GM19452 (cell line): ENCODE results near the gene RUNX1.

ENCODE experiments used
- ATAC-seq: cut with Tn5 transposase; IDR thresholded peaks from one replicate; pipeline ENCODE4 v1.9.1; 2021; ENCODE audit not compliant: unreplicated experiment

RUNX1 gene

DNA sequence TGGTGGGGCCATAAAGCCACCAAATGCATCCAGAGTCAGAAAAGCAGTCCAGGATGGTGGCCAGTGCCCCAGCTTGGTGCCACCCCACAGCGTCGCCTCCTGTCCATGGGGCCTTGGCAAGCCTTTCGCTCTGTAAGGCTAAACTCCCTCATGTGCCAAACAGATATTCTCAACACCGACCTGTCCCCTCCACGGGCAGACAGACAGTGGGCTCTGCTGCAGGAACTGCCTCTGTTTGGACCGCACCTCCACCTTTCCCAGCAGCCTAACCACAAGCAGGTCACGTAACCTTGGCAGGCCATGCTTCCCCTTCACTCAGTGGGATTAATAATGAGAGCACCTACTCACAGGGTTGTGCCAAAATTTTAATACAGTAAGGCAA lies 11.7 kb downstream of the RUNX1 start:
- no peak for ATAC-seq

DNA sequence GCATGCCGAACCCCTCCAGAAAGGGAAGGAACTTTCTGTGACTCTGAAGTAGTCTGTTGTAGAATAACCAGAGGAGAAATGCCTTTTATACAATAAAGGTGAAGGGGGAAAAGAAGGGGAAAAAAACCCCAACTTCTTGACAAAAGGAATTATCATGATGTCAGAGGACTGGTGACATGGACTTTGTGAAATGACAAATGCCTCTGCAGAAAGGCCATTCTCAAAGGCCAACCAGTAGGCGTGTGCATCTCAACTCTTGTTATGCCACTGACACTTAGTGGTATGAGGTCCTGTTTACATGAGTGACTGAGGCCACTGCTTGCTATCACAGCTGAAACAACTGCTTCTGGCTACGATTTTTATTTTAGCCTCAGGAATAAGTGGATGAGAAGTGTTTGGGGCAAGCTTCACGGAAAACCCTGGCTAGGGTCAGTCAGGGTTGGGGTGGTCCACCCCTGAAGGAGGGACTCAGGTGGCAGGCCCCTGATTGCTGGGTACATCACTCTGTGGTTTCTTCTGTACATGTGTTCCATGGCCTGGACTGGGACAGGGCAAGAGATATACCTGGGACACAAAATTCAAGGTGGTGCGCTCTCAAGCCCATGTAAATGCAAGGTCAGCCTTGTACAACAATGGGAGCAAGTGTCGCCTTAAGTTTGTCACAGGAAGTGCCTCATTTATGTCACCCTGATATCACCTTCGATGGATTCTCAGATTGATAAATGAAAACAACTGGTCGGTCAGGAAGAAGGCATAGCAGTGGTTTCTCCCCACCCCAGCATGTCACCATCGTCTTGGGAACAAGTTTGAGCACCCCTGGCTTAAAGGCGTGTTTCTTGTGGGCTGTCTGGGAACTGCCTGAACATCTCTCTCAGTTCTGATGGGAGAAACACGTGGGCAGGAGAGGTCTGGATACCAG lies 12.4 kb downstream of the RUNX1 start:
- ATAC-seq: no peak

DNA sequence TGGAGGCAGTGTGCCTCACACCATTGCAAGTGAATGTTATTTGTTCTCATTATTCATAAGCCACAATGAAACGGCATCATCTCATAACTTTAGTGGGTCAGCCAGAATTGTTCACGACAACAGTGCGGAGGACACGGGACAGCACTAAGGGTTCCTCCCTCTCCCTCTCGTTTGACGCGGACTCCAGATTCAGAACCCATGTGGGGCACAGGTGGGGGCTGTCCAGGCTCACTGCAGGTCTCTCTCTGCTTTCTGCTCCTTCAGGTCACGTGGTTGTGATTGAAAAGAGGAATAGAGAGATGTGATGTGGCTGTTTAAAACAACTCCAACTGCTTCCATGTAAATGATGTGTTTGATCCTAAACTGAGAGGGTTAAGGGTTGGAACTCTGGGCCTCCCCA lies 13.5 kb downstream of the RUNX1 start:
- no peak for ATAC-seq

DNA sequence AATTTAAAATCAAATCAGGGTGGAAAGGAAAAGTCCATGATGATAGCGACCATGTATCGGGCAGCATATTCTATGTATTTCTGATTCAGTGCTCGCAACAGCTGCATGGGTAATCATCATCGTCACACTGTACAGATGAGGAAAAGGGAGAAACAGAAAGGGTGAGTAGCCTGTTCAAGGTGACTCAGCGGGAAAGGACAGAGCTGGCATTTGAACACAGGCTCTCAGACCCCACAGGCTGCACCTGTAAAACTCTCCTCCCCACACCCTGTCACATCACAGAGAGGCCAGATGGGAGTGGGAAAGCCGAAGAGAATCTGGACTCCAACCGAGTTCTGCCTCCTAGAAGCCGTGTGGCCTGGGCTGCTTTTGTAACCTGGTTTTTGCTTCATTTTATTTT lies 14.0 kb downstream of the RUNX1 start:
- ATAC-seq: no peak

DNA sequence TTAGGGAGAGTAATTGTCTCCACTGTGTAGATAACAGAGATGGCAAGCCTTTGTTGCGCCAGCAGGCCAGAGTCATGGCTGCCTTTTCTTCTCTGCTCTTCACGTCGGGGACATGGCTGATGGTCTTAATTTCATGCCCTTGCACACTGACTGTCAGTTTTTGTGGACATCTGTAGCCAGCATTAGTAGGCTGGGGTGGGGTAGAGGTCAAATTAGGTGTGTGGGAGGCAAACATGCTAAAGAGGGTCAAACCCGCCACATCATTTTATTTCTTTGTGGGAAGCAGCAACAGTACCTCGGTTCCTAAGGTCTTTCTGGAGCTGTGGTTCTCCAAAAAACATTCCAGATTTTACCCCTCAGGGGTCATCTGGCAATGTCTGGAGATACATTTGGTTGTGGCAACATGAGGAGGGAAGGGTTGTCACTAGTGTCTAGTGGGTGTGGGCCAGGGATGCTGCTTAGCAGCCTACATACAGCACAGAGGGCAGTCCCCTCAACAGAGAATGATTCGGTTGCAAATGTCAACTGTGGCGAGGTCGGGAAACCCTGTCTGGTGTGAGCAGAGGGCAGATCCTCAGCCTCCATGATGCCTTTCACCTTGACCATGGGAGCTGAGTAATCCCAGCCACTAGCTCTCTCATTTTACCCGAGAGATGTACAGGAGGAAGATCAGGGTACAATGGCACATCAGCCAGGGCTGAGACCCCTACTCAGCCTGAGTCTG lies 14.7 kb downstream of the RUNX1 start:
- ATAC-seq: no peak

DNA sequence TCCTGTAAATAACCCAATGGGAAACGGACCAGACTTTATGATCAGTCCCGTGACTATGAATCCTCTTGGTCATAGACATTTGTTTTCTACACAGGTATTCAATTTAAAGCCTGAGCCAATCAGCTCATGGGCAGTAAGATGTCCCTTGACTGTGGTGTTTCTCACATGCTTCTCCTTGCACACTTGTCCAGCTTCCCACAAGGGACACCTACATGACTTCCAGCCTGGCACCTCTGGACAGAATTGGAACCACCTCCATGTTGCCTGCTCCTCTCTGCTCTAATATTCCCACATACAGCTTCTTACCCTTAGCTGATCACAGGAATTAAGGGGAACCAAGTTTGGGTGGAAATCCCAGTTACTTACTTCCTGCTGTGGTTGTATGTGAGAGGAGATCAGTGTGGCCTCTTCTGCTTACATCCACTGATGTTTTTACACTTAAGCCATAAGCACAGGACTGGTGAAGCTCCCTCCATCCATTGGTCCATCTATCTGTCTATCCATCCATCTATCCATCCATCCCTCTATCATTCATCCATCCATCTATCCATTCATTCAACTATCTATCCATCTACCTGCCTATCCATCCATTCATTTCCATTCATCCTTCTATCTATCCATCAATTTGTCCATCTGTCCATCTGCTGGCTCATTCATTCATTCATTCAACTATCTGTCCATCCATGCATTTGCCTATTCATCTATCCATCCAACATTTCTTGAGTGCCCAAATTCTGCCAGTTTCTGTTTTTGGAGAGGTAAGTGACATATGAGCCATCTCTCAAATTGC lies 16.4 kb downstream of the RUNX1 start:
- ATAC-seq: no peak

DNA sequence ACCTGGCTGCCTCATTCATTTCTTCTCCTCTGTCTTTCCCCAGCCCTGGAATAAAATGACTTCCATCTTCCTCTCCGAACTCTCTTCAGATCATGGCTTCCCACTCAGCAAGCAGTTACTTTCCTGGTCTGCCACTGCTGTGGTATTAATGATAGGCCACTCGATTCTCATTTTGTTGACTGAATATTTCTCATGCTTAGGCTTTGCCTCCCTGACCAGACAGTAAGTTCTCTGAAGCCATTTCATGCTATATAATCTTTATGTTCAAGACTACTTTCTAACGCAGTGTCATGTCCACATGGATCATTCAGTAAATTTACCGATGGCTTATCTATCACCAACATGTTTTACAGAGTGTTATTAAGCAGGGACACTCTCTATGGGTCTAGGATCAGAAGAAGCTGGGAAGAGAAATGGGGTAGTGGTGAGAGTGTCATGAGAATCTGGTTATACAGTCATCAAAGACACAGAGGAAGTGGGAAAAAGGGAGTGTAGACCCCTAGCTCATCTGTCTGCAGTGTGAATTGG lies 20.6 kb downstream of the RUNX1 start:
- no peak for ATAC-seq

DNA sequence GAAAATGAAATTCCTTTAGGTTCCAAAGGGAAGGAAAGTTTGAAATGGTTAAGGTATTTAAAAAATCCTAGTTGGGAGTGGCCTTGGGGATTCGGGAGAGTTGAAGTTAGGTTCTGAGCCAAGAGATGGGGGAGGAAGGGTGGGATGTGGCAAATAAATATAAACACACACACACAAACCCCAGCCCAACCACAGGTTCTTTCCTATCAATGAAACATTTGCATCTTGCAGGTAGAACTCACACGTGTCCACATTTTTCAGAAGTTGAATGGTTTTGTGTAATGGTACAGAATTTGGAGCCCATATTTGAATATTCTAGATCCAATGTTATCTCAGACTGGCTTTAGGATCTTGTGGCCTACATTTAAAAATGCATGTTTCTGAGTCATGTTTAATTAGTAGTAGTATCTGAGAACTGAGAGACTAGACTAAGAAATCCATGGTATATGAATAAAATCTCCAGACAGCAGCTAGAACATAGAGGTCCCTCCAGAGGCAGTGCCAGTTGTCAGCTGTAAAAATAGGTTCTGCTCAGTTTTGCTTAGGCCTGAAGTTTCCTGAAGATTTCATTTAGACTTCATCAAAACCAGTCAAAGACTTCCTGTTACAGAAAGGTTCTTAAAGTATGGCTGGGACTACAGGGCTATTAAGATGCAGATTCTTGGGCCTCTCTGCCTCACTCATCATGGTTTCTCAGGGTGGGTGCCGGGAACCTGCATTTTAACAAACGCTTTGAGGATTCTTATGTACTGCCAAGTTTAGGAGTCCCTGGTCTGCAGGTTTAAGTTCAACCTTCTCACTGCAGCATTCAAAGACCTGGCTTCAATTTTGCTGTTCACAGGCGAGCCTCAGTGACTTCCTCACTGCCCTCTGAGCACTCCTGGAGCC lies 21.3 kb downstream of the RUNX1 start:
- no peak for ATAC-seq

DNA sequence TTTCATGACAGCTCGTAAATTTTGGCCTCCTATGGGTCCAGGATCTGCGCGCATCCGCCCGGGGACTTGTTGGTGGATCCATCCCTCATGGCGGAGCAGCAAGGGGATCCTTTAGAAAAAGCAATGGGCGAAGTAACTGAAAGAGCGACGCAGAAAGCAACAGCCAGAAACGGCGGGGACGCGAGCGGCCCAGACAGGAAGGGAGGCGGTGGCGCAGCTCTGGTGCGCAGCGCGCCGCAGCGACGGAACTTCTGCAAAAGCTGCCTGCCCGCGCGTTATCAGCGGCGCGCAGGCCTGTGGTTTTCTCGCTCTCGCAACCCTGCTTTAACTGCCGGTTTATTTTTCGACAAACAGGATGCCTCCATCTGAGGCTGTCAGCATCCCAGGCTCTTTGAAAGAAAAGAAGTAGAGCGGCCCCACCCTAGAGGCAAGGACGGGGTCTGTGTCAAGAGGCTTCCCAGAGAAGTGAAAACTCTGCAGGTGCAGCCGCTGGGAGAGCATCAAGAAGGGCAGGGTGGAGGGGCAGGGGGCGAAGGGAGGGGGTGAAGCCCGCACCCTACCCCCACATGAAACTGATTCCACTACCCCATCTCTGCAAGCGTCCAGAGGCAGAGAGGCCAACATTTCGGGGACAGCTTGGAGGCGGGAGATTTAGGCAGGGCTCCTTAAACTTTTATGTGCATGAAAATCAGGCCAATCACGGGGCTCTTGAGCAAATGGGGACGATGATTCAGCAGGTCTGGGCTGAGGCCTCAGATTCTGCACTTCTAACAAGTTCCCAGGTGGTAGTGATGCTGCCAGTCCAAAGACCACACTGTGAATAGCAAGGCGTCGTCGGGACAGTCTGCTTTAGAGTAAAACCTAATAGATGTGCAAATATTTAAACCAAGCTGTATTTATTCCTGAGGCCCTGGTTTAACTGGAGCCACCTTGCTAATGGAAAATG lies 22.2 kb downstream of the RUNX1 start:
- ATAC-seq: peak; percentile 79

DNA sequence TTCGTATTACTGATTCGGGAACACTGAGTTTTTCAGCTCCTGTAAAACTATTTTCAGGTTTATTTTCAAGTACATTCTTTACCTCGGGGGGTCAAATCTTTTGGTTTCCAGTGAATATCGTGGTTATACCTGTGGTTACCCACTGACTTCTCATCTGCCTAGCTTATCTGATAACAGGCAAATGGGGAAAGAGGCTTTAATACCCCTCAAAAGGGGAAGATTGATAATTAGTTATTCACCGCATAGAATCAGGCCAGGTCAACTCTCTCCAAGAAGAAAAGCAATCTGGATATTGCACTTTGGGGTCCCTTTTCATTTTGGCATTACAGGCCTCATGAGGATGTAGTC lies 23.0 kb downstream of the RUNX1 start:
- no peak for ATAC-seq

DNA sequence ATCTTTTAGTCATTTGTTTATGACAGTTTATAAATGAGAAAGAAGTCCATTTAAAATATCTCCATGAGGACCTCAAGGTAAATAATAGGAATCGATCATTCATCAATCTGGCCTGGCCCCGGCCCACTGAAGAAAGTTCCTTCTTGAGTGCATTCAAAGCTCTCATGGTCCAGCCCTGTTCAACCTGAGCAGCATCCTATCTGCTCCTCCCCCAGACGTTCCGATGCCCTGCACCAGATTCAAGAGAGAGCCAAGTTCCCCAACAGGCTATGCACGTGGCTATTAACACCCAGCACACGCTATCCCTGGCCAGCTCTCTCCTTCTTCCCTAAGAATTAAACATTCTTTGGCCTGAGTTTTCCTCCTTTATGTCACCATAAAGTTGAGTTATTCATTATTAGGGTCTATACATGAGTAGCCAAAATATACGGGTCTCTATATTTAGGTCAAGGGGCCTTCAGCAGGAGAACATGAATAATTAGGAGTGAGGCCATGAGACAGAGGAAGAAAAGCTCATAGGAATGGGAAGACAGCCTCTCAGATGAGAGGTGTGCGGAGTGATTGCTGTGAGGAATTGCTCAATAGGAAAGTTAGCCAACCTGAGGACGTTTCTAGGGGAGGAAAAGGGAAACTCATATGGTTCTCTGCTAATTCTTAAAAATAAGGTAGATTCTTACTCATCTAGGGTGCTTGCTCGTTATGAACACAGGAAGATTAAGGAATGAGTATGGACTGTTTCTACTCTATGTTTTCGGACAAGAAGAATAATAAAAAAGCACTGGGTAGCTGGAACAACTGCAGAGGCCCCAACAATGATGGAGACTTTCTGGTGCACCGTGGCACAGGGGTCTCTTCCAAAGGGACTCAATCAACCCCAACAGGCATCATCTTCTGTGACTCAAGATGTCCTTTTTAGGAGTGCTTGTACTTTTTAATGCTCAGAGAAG lies 23.6 kb downstream of the RUNX1 start:
- no peak for ATAC-seq

DNA sequence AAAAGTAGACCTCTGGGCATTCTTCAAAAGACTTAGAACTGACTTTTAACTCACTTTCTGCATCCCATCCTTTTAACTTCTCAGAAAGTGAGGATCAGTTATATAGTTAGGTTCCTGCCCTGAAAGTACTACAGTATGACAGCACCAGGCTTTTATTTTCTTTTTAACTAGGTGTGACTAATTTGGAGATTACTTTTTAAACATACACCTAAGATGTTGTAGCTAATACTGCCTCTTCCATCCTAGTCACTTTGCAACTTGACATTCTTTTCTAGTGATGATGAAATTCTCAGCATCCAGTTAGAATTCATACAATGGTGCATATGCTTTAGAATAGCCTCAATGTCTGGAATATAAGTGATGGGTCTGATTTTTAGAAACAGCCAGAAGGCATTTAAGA lies 24.6 kb downstream of the RUNX1 start:
- no peak for ATAC-seq

DNA sequence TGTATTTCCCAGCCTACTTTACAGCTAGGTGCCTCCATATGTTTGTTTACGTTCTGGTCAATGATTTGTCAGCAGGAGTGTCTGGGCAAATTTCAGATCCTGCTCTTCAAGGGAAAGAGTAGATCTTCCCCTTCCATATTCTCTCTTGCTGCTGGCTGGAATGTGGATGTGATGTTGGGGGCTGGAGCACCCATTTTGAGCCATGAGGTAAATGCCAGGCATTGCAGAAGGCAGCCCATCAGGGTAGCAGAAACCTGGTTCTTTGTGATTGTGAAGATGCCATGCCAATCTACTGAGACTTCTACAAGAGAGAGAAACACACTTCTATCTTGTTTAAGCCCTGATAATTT lies 25.1 kb downstream of the RUNX1 start:
- ATAC-seq: no peak

DNA sequence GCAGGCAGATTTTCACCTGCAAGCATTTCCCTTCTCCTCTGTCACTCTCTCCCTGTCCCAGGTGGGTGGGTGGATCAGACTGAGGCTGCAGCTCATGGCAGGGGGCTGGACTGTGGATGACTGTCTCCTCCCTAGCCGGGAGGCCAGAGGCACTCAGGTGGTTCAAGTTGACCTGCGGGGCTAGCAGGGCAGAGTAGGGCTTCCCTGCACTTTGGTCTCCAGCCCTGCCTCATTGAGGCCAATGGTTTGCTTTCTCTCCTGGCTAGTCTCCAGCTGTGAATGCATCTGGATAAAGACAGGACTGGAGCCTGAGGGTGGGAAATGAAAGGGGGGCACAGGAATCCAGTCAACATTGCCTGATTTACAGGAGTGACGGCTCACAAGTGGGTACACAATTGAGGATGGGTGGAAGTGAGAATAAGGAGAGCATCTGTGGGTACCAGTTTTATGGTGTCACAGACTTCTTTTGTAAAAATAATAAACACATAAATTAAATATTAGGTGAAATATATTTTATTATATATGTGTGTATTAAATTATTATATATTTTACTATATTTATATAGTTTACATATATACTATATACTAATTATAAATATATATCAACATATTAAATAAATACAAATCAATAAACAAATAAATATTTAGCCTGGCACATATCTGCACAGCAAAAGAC lies 25.6 kb downstream of the RUNX1 start:
- no peak for ATAC-seq

DNA sequence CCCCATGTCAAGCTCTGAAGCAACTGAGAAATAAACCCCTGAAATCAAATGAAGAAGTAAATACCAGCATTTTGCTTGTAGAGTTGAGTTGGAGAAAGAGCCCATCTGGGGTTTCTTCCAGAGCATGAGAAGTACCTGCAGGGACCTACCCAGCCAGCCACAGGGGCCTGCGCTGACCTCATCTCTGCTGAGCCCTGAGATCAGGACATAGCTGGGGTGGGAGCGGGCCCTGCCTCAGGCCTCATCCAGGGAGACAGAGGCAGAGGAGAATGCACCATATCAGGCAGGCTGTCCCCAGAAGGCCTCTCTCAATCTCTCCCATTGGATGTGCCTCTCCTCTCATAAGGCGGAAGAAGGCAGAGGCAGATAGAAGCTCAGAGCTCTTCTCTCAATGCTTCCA lies 27.6 kb downstream of the RUNX1 start:
- no peak for ATAC-seq

DNA sequence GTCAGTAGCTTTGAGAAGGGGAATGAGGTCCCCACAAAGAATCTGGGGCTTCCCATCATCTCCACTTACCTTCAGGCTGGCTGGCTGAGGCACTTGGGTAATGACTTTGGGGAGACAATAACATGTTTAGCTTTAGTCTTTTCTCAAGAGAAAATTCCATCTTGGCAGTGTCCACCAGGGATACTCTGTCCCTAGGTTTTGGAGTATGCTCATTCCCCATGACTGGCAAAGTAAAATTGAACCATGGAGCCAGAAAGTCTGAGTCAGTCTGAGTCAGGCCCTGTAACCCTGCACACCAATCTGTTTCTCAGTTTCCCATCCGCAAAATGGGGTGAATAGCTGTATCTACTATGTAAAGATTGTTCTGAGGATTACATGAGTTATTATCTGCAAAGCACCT lies 28.2 kb downstream of the RUNX1 start:
- no peak for ATAC-seq

DNA sequence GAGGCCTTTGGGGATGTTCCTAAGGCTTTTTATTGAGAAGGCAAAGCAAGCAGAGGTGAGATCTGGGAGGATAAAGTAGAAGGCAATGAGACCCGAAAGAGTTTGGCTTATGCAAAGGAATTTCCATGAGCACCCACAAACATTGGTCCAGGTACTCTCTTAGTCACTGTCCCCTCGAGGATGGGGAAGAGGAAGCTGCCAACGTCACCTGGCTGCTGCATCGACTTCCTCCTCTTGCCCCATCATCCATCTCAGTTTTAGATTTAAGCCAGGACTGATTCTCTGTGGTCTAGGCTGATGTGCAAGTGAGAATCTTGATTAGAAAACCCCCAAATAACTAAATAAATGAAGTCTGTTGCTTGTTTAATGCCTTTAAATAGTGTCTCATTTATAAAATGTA lies 28.7 kb downstream of the RUNX1 start:
- ATAC-seq: no peak

DNA sequence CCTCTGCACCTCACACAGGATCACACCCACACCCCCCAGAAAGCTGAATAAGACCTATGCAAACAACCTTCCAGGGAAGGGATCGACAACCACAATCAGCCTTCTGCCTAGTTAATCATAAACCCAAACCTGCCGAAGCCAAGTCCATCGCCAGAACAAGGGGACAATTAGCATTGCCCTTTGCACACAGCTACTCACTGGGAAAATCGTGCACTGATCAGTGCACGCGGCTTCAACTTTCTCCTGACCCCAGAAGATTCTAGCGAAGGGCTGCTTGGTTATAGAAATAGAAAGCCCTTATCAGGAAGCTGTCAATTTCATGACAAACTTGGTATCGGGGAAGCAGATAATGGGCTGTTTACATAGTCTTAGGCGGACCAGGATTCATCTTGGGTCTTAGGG lies 29.5 kb downstream of the RUNX1 start:
- no peak for ATAC-seq
